GM18508 (cell line): Measurements from ENCODE around the gene CMKLR1.

Experiments
- ATAC-seq: cut with Tn5 transposase; IDR thresholded peaks from one replicate; pipeline ENCODE4 v1.9.1; 2021; ENCODE audit warnings: moderate number of reproducible peaks; ENCODE audit not compliant: insufficient read depth, unreplicated experiment

The CMKLR1 gene

GRCh38 chr12:108338915-108339657, at the start of gene CMKLR1:
Gene CMKLR1, minus strand, starts transcription at chr12:108339311. Its CDS starts 45,720 bp downstream, at chr12:108293591.
- ATAC-seq: no peak

GRCh38 chr12:108387771-108388170, 48.7 kb upstream of the CMKLR1 start:
- ATAC-seq: no peak

- no peak for ATAC-seq
These were observed 47.7 kb upstream of the CMKLR1 start for GRCh38 chr12:108386709-108387360.

- no peak for ATAC-seq
These were observed 43.3 kb upstream of the CMKLR1 start for GRCh38 chr12:108382437-108382801.

- ATAC-seq: no peak
These were observed 42.8 kb upstream of the CMKLR1 start for GRCh38 chr12:108381787-108382436.

- ATAC-seq: no peak
These were observed 41.3 kb upstream of the CMKLR1 start for GRCh38 chr12:108380382-108380781.

- no peak for ATAC-seq
These were observed 40.7 kb upstream of the CMKLR1 start for GRCh38 chr12:108379823-108380222.

GRCh38 chr12:108378926-108379325, 39.8 kb upstream of the CMKLR1 start:
- ATAC-seq: no peak

- no peak for ATAC-seq
These were observed 38.1 kb upstream of the CMKLR1 start for GRCh38 chr12:108377260-108377659.

GRCh38 chr12:108375986-108376663, 37.0 kb upstream of the CMKLR1 start:
- no peak for ATAC-seq

GRCh38 chr12:108374596-108375320, 35.6 kb upstream of the CMKLR1 start:
- ATAC-seq: no peak

GRCh38 chr12:108373111-108373510, 34.0 kb upstream of the CMKLR1 start:
- ATAC-seq: no peak

GRCh38 chr12:108371801-108372344, 32.8 kb upstream of the CMKLR1 start:
- no peak for ATAC-seq

GRCh38 chr12:108370415-108370814, 31.3 kb upstream of the CMKLR1 start:
- no peak for ATAC-seq

GRCh38 chr12:108369736-108370396, 30.8 kb upstream of the CMKLR1 start:
- no peak for ATAC-seq

GRCh38 chr12:108368089-108368488, 29.0 kb upstream of the CMKLR1 start:
- no peak for ATAC-seq

GRCh38 chr12:108367436-108367835, 28.3 kb upstream of the CMKLR1 start:
- no peak for ATAC-seq

- ATAC-seq: no peak
These were observed 26.2 kb upstream of the CMKLR1 start for GRCh38 chr12:108365324-108365723.

- no peak for ATAC-seq
These were observed 25.8 kb upstream of the CMKLR1 start for GRCh38 chr12:108364879-108365278.
